ENCODE measurements around the gene TOLLIP.

DNA sequence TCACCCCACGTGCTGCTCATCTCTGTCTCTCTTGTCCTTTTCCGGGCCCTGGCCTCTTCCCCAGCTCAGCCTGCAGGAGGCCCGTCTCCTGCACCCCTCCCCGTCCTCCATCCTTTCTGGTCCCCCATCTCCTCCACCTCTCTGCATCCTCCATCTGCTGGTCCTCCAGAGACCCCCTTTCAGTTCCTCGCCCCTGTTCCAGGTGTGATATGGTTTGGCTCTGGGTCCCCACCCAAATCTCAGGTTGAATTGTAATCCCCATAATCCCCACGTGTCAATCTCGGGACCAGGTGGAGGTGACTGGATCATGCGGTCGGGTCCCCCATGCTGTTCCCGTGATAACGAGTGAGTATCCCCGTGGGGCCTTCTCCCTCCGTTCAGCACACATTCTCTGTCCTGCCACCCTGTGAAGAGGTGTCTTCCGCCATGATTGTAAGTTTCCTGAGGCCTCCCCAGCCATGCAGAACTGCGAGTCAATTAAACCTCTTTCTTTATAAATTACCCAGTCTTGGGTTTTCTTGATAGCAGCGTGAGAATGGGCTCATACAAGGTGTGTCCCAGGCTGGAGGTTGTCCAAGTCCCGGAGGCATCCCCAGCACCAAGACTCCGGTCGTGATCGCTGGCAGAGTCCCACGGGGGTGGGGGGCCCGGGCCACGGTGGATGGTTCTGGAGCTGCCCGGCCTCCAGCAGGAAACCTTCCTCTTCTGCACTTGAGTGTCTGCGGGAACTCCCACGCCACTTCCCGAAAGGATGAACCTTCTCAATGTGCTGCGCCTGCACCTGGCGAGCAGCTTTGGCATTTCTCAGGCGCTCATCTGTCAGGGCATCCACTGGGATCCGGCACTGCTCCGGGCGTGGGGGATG is 29.0 kb upstream of the TOLLIP start:
- TF ChIP-seq, protein P1, sequence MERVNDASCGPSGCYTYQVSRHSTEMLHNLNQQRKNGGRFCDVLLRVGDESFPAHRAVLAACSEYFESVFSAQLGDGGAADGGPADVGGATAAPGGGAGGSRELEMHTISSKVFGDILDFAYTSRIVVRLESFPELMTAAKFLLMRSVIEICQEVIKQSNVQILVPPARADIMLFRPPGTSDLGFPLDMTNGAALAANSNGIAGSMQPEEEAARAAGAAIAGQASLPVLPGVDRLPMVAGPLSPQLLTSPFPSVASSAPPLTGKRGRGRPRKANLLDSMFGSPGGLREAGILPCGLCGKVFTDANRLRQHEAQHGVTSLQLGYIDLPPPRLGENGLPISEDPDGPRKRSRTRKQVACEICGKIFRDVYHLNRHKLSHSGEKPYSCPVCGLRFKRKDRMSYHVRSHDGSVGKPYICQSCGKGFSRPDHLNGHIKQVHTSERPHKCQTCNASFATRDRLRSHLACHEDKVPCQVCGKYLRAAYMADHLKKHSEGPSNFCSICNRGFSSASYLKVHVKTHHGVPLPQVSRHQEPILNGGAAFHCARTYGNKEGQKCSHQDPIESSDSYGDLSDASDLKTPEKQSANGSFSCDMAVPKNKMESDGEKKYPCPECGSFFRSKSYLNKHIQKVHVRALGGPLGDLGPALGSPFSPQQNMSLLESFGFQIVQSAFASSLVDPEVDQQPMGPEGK (CRISPR knock-in tag; IDR thresholded peaks at IDR 0.05; ENCODE audit: borderline replicate concordance), result no peak
- TF ChIP-seq ZFP3 (CRISPR knock-in tag; IDR thresholded peaks at IDR 0.05) (no peak), SNAI2 (CRISPR knock-in tag; IDR thresholded peaks at IDR 0.05) (no peak), ZNF70 (CRISPR knock-in tag; IDR thresholded peaks at IDR 0.05) (no peak), ESRRG (CRISPR knock-in tag; IDR thresholded peaks at IDR 0.05) (no peak)
- TF ChIP-seq, protein P2, sequence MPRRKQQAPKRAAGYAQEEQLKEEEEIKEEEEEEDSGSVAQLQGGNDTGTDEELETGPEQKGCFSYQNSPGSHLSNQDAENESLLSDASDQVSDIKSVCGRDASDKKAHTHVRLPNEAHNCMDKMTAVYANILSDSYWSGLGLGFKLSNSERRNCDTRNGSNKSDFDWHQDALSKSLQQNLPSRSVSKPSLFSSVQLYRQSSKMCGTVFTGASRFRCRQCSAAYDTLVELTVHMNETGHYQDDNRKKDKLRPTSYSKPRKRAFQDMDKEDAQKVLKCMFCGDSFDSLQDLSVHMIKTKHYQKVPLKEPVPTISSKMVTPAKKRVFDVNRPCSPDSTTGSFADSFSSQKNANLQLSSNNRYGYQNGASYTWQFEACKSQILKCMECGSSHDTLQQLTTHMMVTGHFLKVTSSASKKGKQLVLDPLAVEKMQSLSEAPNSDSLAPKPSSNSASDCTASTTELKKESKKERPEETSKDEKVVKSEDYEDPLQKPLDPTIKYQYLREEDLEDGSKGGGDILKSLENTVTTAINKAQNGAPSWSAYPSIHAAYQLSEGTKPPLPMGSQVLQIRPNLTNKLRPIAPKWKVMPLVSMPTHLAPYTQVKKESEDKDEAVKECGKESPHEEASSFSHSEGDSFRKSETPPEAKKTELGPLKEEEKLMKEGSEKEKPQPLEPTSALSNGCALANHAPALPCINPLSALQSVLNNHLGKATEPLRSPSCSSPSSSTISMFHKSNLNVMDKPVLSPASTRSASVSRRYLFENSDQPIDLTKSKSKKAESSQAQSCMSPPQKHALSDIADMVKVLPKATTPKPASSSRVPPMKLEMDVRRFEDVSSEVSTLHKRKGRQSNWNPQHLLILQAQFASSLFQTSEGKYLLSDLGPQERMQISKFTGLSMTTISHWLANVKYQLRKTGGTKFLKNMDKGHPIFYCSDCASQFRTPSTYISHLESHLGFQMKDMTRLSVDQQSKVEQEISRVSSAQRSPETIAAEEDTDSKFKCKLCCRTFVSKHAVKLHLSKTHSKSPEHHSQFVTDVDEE (CRISPR knock-in tag; IDR thresholded peaks at IDR 0.05), result no peak
